PFSK-1 (cell line): ENCODE data around the gene PLA2G4D.

ENCODE experiments used
- FOXP2 ChIP-seq: optimal IDR thresholded peaks from 2 replicates; pipeline ENCODE3; 2011; ENCODE audit warnings: borderline replicate concordance, control low read depth, inconsistent platforms; ENCODE audit not compliant: insufficient read depth; ENCODE audit errors: extremely low read length, extremely low read depth
- POLR2AphosphoS5 ChIP-seq: IDR thresholded peaks from 2 replicates; pipeline ENCODE4 v1.6.1; 2012; ENCODE audit warnings: low read depth, mild to moderate bottlenecking, control low read depth, low read length, moderate library complexity
- SIN3A ChIP-seq: IDR thresholded peaks from 2 replicates; pipeline ENCODE4 v1.6.1; 2012; ENCODE audit warnings: mild to moderate bottlenecking, low read length, moderate library complexity, borderline replicate concordance; ENCODE audit not compliant: insufficient read depth
- TAF1 ChIP-seq: IDR thresholded peaks from 2 replicates; pipeline ENCODE4 v1.6.1; 2012; ENCODE audit warnings: low read length, control low read depth, borderline replicate concordance; ENCODE audit not compliant: insufficient read depth
- TF ChIP-seq, protein P1 (sequence below), 2 experiments: IDR thresholded peaks; 2 replicates each; pipeline versions ENCODE4 v1.6.1 to v1.8.0; 2011 to 2012; ENCODE audit warnings: low read depth in 2 of 2, low read length in 2 of 2, control low read depth in 1 of 2, inconsistent platforms in 1 of 2, mild to moderate bottlenecking in 1 of 2, moderate library complexity in 1 of 2; ENCODE audit not compliant: insufficient read depth in 1 of 2

The PLA2G4D gene

DNA sequence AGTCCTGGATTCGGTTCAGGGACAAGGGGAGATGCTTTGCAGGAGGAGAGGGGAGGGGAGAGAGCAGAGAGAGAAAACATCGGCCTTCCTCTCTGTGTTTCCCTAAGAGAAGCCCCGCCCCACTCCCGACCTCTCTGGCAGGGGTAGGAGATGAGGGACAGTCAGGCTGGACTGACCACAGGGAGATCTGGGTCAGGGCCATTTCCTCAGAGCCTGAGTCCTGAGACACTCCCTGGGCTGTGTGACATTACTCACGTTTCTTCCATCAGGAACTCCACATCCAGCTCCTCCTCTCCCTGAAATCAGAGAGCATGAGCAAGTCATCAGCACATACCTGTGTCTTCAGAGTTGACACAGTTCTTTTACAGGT is 9.1 kb downstream of the PLA2G4D start:
- TF ChIP-seq TAF1 (no peak), POLR2AphosphoS5 (no peak), FOXP2 (no peak), SIN3A (no peak)
- TF ChIP-seq, protein P1, sequence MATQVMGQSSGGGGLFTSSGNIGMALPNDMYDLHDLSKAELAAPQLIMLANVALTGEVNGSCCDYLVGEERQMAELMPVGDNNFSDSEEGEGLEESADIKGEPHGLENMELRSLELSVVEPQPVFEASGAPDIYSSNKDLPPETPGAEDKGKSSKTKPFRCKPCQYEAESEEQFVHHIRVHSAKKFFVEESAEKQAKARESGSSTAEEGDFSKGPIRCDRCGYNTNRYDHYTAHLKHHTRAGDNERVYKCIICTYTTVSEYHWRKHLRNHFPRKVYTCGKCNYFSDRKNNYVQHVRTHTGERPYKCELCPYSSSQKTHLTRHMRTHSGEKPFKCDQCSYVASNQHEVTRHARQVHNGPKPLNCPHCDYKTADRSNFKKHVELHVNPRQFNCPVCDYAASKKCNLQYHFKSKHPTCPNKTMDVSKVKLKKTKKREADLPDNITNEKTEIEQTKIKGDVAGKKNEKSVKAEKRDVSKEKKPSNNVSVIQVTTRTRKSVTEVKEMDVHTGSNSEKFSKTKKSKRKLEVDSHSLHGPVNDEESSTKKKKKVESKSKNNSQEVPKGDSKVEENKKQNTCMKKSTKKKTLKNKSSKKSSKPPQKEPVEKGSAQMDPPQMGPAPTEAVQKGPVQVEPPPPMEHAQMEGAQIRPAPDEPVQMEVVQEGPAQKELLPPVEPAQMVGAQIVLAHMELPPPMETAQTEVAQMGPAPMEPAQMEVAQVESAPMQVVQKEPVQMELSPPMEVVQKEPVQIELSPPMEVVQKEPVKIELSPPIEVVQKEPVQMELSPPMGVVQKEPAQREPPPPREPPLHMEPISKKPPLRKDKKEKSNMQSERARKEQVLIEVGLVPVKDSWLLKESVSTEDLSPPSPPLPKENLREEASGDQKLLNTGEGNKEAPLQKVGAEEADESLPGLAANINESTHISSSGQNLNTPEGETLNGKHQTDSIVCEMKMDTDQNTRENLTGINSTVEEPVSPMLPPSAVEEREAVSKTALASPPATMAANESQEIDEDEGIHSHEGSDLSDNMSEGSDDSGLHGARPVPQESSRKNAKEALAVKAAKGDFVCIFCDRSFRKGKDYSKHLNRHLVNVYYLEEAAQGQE (IDR thresholded peaks at IDR 0.05; ENCODE audit: insufficient read depth in 1 of 2, low read depth in 2 of 2, low read length in 2 of 2), result no peak

DNA sequence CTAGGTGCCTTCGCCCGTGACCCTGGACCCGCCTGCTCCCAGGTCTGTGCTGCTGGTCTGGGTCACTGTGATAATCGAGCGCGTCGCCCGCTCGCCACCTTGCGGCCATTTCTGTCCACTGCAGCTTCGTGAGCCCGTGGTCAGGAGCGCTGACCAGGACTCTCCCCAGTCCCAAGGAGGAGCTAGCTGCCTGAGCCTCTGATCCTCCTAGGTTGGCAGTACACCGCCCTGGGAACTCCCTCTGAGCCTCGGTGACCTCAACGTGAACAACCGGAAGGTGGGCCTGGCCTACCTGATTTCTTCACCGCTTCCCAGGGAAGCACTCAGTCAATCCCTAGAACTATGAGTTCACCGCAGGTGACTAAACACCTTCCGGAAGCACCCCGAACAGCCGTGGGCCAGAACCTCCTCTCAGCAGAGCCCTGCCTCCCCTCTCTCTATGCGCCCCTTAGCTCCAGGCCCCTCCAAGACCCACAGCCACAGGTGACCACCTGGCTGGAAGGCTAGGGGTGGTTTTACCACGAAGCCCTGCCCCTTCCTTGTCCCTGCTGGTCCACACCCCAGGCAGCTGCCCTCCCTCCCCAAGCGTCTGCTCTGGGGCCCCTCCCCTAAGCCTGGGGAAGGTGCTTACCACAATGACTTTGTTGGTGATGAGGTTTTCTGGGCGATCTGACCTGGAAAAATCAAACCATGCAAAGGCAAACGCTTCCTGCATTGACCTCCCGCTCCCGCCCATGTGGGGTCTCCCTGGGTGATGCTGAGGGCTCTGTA is 9.7 kb downstream of the PLA2G4D start:
- no peak for TF ChIP-seq SIN3A
- TF ChIP-seq, protein P1 (IDR thresholded peaks at IDR 0.05; ENCODE audit: insufficient read depth in 1 of 2, low read depth in 2 of 2, low read length in 2 of 2), result 0 out of 4 replicates have a peak, but pooled peaks of 1 of the 2 experiments have one; percentile 13
- peak; percentile 63 for TF ChIP-seq FOXP2

DNA sequence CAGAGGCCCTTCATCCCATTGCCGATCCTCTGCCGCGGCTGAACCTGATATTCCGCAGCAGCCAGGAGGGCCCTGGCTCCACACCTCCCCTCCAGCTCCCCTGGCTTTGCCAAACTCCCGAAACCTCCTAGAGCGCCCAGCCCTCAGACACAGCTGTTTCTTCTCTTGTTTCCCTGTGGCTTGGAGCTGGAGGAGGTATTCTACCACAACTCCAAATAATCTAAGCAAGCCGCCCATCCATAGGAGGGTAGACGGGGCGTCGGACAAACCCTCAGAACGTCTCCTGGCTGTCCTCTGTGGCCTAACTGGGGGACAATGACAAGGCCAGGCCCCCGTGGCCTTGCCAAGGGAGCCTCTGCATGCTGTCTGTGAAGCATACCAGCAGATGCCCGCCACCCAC is 10.4 kb downstream of the PLA2G4D start:
- TF ChIP-seq, protein P1 (IDR thresholded peaks at IDR 0.05; ENCODE audit: insufficient read depth in 1 of 2, low read depth in 2 of 2, low read length in 2 of 2), result no peak
- no peak for TF ChIP-seq FOXP2
- TF ChIP-seq TAF1, result no peak
- TF ChIP-seq POLR2AphosphoS5, result no peak

DNA sequence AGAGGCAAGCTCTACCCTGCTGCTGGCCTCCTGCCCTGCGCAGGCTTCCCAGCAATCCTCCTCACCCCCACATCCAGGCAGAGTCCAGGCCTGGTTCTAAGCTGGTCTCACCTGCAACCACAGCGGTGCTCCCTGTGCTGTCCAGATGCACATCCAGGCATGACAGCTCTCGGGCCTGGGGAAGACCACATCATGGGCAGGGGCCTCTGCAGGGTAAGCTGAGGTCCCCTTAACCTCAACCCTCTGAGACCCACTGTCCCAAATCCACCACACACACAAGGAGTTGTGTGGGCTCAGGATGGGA is 10.8 kb downstream of the PLA2G4D start:
- TF ChIP-seq POLR2AphosphoS5, result no peak
- TF ChIP-seq FOXP2, result no peak
- no peak for TF ChIP-seq SIN3A
- TF ChIP-seq, protein P1 (IDR thresholded peaks at IDR 0.05; ENCODE audit: insufficient read depth in 1 of 2, low read depth in 2 of 2, low read length in 2 of 2), result no peak
- no peak for TF ChIP-seq TAF1
